ENCODE measurements around the gene CPA3. TPM values are rescaled to one million over a fixed set of nuclear protein-coding genes. Genes with fewer than 3 reads are reported as not detected.

CPA3 gene
- total RNA-seq, 1 donor from 2014 or later, result not detected

DNA sequence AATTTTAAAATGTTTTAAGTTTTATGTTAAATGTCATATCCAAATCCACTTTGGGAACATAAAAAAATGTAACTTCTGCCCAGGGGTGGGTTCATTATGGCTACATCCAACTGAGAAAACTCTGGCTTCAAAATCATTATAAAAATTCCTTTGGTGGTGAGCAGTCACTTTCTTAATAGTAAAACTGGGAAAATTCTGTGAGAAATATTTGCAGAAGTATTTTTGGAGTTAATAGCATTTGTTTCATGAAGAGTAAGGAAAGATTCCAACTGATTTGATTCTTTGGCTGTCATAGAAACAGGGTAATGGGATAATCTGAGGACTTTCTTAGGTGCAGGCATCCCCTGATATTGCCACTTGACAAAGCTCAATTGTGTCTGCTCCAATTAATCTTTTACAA, 38.8 kb downstream of the CPA3 start:
- H3K27ac Mint-ChIP-seq (ENCODE audit: unreplicated experiment), result no peak overlapping the region

DNA sequence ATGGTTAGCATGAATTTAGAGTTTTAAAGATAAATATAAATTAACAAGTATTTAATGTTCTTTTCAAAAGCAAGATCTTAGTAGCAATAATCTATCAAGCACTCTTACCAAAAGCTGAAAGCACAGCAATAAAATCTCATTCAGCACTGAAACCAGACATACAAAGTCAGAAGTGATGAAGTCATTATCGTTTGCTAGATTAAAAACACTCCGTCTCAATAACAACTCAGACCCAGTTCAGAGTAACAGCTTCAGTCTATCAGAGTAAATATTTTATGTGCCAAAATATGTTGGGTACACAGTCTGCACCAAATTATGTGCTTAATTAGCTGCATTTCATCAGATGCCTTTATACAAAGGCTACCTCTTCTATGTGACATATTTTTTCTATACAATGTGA, 41.6 kb downstream of the CPA3 start:
- no peaks in the 10 kb centered on the region for H3K79me2 ChIP-seq (ENCODE audit: insufficient read depth, low read length)
- peaks cover 7% of the 10 kb centered on the region for H3K4me1 ChIP-seq (ENCODE audit: insufficient read depth, low read length)
- H2AFZ ChIP-seq (ENCODE audit: low read depth, low read length), result no peak overlapping the region
- no peak overlapping the region for H3K9ac ChIP-seq (ENCODE audit: low read length)
- no peaks in the 10 kb centered on the region for H3K9me3 Mint-ChIP-seq (ENCODE audit: unreplicated experiment)
- no peak overlapping the region for H3K4me3 ChIP-seq (ENCODE audit: insufficient read depth, low read depth, low read length)
- H3K4me1 Mint-ChIP-seq (ENCODE audit: low read depth, unreplicated experiment), result peaks cover 12% of the 10 kb centered on the region
- peaks cover 3% of the 10 kb centered on the region for H3K27me3 Mint-ChIP-seq (ENCODE audit: low read depth, unreplicated experiment)
- TF ChIP-seq, protein P1, sequence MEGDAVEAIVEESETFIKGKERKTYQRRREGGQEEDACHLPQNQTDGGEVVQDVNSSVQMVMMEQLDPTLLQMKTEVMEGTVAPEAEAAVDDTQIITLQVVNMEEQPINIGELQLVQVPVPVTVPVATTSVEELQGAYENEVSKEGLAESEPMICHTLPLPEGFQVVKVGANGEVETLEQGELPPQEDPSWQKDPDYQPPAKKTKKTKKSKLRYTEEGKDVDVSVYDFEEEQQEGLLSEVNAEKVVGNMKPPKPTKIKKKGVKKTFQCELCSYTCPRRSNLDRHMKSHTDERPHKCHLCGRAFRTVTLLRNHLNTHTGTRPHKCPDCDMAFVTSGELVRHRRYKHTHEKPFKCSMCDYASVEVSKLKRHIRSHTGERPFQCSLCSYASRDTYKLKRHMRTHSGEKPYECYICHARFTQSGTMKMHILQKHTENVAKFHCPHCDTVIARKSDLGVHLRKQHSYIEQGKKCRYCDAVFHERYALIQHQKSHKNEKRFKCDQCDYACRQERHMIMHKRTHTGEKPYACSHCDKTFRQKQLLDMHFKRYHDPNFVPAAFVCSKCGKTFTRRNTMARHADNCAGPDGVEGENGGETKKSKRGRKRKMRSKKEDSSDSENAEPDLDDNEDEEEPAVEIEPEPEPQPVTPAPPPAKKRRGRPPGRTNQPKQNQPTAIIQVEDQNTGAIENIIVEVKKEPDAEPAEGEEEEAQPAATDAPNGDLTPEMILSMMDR (IDR thresholded peaks at IDR 0.05; ENCODE audit: insufficient read depth, low read depth, low read length), result no peak
- no peak for TF ChIP-seq EZH2 (IDR thresholded peaks at IDR 0.05; ENCODE audit: insufficient read depth, low read length)
- no peaks in the 10 kb centered on the region for H4K20me1 ChIP-seq (ENCODE audit: insufficient read depth, low read length)
- H3K27ac Mint-ChIP-seq (ENCODE audit: unreplicated experiment), result no peak overlapping the region
- H3K4me3 Mint-ChIP-seq (ENCODE audit: unreplicated experiment), result no peak overlapping the region
- FAIRE-seq, result no peak
- no peaks in the 10 kb centered on the region for H3K27me3 ChIP-seq (ENCODE audit: insufficient read depth, low read length)
- H3K4me2 ChIP-seq (ENCODE audit: low read length), result no peak overlapping the region
- DNase-seq (ENCODE audit: low read depth), result no peak
- no peaks in the 10 kb centered on the region for H3K9me3 ChIP-seq (ENCODE audit: insufficient read depth, low read depth, low read length)
- H3K27ac ChIP-seq (ENCODE audit: low read depth, low read length), result no peak overlapping the region
- H3K36me3 Mint-ChIP-seq (ENCODE audit: low read depth, unreplicated experiment), result no peaks in the 10 kb centered on the region
- no peaks in the 10 kb centered on the region for H3K36me3 ChIP-seq (ENCODE audit: insufficient read depth, low read length)

More for the DNA sequence above, 38.8 kb downstream of the CPA3 start:
- H3K36me3 Mint-ChIP-seq (ENCODE audit: low read depth, unreplicated experiment), result no peaks in the 10 kb centered on the region
- no peaks in the 10 kb centered on the region for H3K79me2 ChIP-seq (ENCODE audit: insufficient read depth, low read length)
- peaks cover 3% of the 10 kb centered on the region for H3K27me3 Mint-ChIP-seq (ENCODE audit: low read depth, unreplicated experiment)
- H3K27me3 ChIP-seq (ENCODE audit: insufficient read depth, low read length), result no peaks in the 10 kb centered on the region
- no peak overlapping the region for H3K9ac ChIP-seq (ENCODE audit: low read length)
- no peaks in the 10 kb centered on the region for H3K9me3 Mint-ChIP-seq (ENCODE audit: unreplicated experiment)
- no peak overlapping the region for H3K4me2 ChIP-seq (ENCODE audit: low read length)
- H3K4me1 Mint-ChIP-seq (ENCODE audit: low read depth, unreplicated experiment), result peaks cover 12% of the 10 kb centered on the region
- no peaks in the 10 kb centered on the region for H3K36me3 ChIP-seq (ENCODE audit: insufficient read depth, low read length)
- FAIRE-seq (no peak), DNase-seq (ENCODE audit: low read depth) (no peak)
- no peaks in the 10 kb centered on the region for H4K20me1 ChIP-seq (ENCODE audit: insufficient read depth, low read length)
- peaks cover 7% of the 10 kb centered on the region for H3K4me1 ChIP-seq (ENCODE audit: insufficient read depth, low read length)
- no peak overlapping the region for H3K4me3 Mint-ChIP-seq (ENCODE audit: unreplicated experiment)
- no peak overlapping the region for H3K27ac ChIP-seq (ENCODE audit: low read depth, low read length)
- no peaks in the 10 kb centered on the region for H3K9me3 ChIP-seq (ENCODE audit: insufficient read depth, low read depth, low read length)
- no peak overlapping the region for H2AFZ ChIP-seq (ENCODE audit: low read depth, low read length)
- no peak overlapping the region for H3K4me3 ChIP-seq (ENCODE audit: insufficient read depth, low read depth, low read length)
- TF ChIP-seq EZH2 (IDR thresholded peaks at IDR 0.05; ENCODE audit: insufficient read depth, low read length), result no peak

DNA sequence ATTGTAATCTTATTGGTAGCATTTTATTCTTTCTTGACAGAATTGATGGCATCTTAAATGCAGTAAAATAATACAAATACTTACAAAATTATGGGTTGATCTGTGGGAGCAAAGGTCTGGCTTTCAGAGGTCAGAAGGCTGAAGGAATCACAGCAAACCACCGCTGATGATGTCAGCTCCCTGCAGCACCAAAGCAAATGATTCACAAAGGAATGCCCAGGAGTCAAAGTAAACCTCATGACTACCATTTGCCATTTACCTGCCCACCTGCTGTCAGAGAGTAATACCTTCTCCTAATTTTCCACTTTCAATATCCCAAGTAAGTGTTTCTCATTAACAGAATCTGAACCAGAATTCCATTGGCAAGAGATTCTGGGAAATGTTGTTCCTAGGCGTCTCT, 46.1 kb downstream of the CPA3 start:
- Histone ChIP-seq H4K20me1 (ENCODE audit: insufficient read depth, low read length) (no peaks in the 10 kb centered on the region), H3K9ac (ENCODE audit: low read length) (no peak overlapping the region), H3K9me3 (ENCODE audit: insufficient read depth, low read depth, low read length) (no peaks in the 10 kb centered on the region), H3K4me2 (ENCODE audit: low read length) (no peak overlapping the region), H3K4me1 (ENCODE audit: insufficient read depth, low read length) (no peaks in the 10 kb centered on the region), H3K4me3 (ENCODE audit: insufficient read depth, low read depth, low read length) (no peak overlapping the region), H3K79me2 (ENCODE audit: insufficient read depth, low read length) (no peaks in the 10 kb centered on the region), H2AFZ (ENCODE audit: low read depth, low read length) (no peak overlapping the region), H3K27ac (ENCODE audit: low read depth, low read length) (no peak overlapping the region), H3K27me3 (ENCODE audit: insufficient read depth, low read length) (no peaks in the 10 kb centered on the region), H3K36me3 (ENCODE audit: insufficient read depth, low read length) (no peaks in the 10 kb centered on the region)
- H3K4me1 Mint-ChIP-seq (ENCODE audit: low read depth, unreplicated experiment), result no peaks in the 10 kb centered on the region
- no peak overlapping the region for H3K27ac Mint-ChIP-seq (ENCODE audit: unreplicated experiment)
- DNase-seq (ENCODE audit: low read depth) (no peak), FAIRE-seq (no peak)
- H3K9me3 Mint-ChIP-seq (ENCODE audit: unreplicated experiment), result no peaks in the 10 kb centered on the region
- TF ChIP-seq, protein P1 (IDR thresholded peaks at IDR 0.05; ENCODE audit: insufficient read depth, low read depth, low read length), result no peak
- no peak for TF ChIP-seq EZH2 (IDR thresholded peaks at IDR 0.05; ENCODE audit: insufficient read depth, low read length)
- H3K27me3 Mint-ChIP-seq (ENCODE audit: low read depth, unreplicated experiment), result peaks cover 3% of the 10 kb centered on the region
- H3K4me3 Mint-ChIP-seq (ENCODE audit: unreplicated experiment), result no peak overlapping the region
- H3K36me3 Mint-ChIP-seq (ENCODE audit: low read depth, unreplicated experiment), result no peaks in the 10 kb centered on the region

Measured in astrocyte (in vitro differentiated cells and primary cell).